IPS DF 4.7 (cell line): Measurements from ENCODE around the gene ARHGEF1.
"Not testable (repeated sequence)": the region's sequence is repeated elsewhere in the genome, so short reads cannot be mapped to it uniquely, and the experiment has no call there.

ENCODE experiments used
- DNase-seq: peaks from one replicate; pipeline ENCODE4 v3.0.0-alpha.2; 2013; ENCODE audit warnings: low spot score; ENCODE audit errors: extremely low read depth

ARHGEF1 gene

GRCh38 chr19:41861846-41862245 lies 21.1 kb upstream of the ARHGEF1 start:
- no peak for DNase-seq

GRCh38 chr19:41862445-41862986 lies 20.5 kb upstream of the ARHGEF1 start:
- DNase-seq: no peak

- no peak for DNase-seq
Observed at GRCh38 chr19:41863209-41863931, 19.6 kb upstream of the ARHGEF1 start.

- DNase-seq: no peak
Observed at GRCh38 chr19:41864374-41864773, 18.6 kb upstream of the ARHGEF1 start.

GRCh38 chr19:41866284-41866683 lies 16.7 kb upstream of the ARHGEF1 start:
- no peak for DNase-seq

GRCh38 chr19:41868120-41868988 lies 14.6 kb upstream of the ARHGEF1 start:
- no peak for DNase-seq

GRCh38 chr19:41868989-41869300 lies 14.0 kb upstream of the ARHGEF1 start:
- DNase-seq: no peak

- no peak for DNase-seq
Observed at GRCh38 chr19:41869374-41869955, 13.5 kb upstream of the ARHGEF1 start.

- DNase-seq: no peak
Observed at GRCh38 chr19:41870401-41870873, 12.5 kb upstream of the ARHGEF1 start.

- no peak for DNase-seq
Observed at GRCh38 chr19:41871573-41872383, 11.2 kb upstream of the ARHGEF1 start.

- no peak for DNase-seq
Observed at GRCh38 chr19:41872384-41872774, 10.6 kb upstream of the ARHGEF1 start.

- DNase-seq: no peak
Observed at GRCh38 chr19:41872775-41873647, 10.0 kb upstream of the ARHGEF1 start.

GRCh38 chr19:41875973-41876372 lies 7.0 kb upstream of the ARHGEF1 start:
- DNase-seq: not testable (repeated sequence)

- DNase-seq: no peak
Observed at GRCh38 chr19:41876847-41877832, 5.8 kb upstream of the ARHGEF1 start, which contains the start of gene CD79A. CD79A (plus strand) TSS chr19:41877279; CDS start chr19:41877305, 26 bp downstream.

GRCh38 chr19:41877916-41878905 lies 4.8 kb upstream of the ARHGEF1 start:
- no peak for DNase-seq

GRCh38 chr19:41879080-41879479 lies 3.9 kb upstream of the ARHGEF1 start:
- no peak for DNase-seq

- no peak for DNase-seq
Observed at GRCh38 chr19:41879670-41880328, 3.2 kb upstream of the ARHGEF1 start.
